ENCODE measurements around the gene PRR16.

PRR16 gene

DNA sequence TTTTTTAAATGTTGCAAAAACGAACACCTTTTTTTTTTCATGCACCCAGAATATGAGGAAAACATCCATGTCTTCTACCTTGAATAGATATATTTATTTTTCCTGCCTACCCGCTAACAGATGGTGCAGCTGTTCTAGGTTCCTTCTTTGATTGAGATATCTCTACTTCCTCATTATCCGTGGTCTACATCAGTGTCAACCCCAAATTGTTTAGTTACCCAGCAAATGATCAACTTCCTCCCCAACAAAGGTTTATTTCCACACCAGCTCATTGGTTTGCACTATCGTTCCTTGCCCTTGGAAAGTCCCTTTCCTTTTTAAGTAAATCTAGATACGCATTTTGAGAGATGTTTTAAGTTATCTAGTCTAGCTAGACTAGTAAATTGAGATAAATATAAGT lies 166.4 kb downstream of the PRR16 start:
- no peak for DNase-seq (ENCODE audit: low spot score)
- no peak for TF ChIP-seq CTCF (IDR thresholded peaks at IDR 0.05; ENCODE audit: extremely low read depth, missing control alignments)

- no peak for DNase-seq (ENCODE audit: low spot score)
- no peak for TF ChIP-seq CTCF (IDR thresholded peaks at IDR 0.05; ENCODE audit: extremely low read depth, missing control alignments)
These were observed 167.5 kb downstream of the PRR16 start for GRCh38 chr5:120631611-120632010.

GRCh38 chr5:120632430-120632829 lies 168.3 kb downstream of the PRR16 start:
- no peak for DNase-seq (ENCODE audit: low spot score)
- no peak for TF ChIP-seq CTCF (IDR thresholded peaks at IDR 0.05; ENCODE audit: extremely low read depth, missing control alignments)

GRCh38 chr5:120638449-120638848 lies 174.3 kb downstream of the PRR16 start:
- DNase-seq (ENCODE audit: low spot score): no peak

GRCh38 chr5:120640778-120641177 lies 176.7 kb downstream of the PRR16 start:
- no peak for DNase-seq (ENCODE audit: low spot score)
- no peak for TF ChIP-seq CTCF (IDR thresholded peaks at IDR 0.05; ENCODE audit: extremely low read depth, missing control alignments)

More at GRCh38 chr5:120638449-120638848, 174.3 kb downstream of the PRR16 start:
- no peak for TF ChIP-seq CTCF (IDR thresholded peaks at IDR 0.05; ENCODE audit: extremely low read depth, missing control alignments)

GRCh38 chr5:120644516-120644915 lies 180.4 kb downstream of the PRR16 start:
- TF ChIP-seq CTCF (IDR thresholded peaks at IDR 0.05; ENCODE audit: extremely low read depth, missing control alignments): no peak

DNA sequence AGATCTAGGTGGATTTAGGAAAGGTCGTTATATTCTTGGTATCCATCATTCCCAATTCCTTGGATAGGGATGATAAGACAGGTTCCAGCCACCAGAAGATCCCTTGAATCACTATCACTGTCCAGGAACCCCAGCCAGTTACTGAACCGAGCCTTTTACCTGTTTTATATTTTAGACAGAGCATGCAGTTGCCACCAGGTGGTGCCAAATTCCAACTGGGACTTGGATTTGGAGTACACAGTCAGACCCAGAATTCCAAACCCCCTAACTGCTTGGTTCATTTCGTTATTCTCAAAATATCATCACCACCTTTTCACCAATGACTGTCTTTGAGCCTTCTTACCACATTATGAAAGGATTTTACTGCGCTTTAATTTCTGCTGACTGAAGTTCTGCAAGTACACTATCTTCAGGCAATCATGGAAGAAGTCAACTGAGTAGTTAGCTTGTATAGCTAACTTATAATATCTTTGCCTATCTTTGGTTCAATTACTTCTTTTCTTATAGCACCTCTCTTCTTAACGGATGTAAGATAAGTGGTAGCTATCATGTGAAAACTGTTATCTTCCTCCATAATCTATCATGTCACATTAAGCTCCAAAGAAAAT lies 191.8 kb downstream of the PRR16 start:
- peak; percentile 32 for TF ChIP-seq CTCF (IDR thresholded peaks at IDR 0.05; ENCODE audit: extremely low read depth, missing control alignments)
- peak; percentile 6 for DNase-seq (ENCODE audit: low spot score)

More at GRCh38 chr5:120644516-120644915, 180.4 kb downstream of the PRR16 start:
- no peak for DNase-seq (ENCODE audit: low spot score)

Data from GM20000 (cell line).